ENCODE results near the gene RIPOR2.

The RIPOR2 gene

DNA sequence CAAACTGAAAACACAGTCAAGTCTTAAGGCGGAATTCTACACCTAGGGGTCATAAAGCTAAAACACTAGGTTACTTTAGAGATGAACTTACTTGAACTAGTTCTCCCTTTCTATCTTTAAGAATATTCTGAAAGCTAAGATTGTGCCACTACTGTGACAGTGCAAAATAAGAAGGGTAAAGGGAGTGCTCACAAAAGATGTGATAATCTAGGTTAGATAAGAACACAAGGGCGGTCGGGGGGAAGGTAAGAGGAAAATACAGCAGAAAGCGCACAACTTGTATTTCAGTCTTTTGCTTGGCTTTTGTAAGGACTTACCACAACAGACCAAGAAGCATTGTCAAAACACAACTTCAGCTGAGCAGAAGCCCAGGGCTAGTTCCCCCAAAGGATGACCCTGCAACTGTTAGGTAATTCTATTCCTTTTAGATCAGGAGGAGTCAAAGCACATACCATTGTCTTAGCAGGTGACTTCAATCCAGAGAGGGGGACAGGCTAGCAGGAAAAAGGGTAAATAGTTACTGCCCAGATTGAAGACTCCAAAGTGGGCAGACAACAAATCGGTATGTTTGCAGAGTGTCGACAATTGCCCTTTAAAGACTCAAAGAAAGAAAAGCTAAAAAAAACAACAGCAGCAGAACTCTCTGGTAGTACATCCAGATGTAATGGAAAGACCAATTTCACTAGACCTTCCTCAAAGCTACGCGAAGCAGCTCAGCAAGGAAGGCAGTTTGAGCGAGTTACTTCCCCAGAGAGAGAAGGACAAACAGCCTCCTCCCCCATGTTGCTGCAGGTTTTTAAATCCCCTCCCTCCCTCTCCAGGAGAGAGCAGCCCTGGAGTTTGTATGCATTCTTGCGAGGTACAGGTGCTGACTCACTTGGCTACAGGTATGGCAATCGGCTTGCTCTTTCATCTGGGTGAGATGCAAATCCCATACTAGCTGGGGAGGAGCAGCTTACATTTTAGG, 59.0 kb downstream of the RIPOR2 start:
- no peak for DNase-seq (ENCODE audit: low spot score)

DNA sequence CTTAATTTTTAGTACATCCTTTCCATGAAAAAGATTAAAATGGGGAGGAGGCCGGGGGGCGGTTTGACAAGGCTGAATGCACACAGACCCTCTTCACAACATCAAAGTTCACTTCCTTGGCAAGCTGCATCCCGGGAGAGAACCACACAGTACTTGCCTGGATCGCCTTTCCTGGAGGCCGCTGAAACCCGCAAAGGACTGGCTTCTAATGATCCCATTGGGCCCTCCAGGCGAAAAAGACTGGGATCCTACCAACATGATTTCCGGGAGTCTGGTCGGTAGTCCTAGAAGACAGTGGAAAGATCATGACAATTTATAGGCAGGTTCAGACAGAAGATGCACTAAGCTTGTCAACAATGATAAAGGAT, 60.2 kb downstream of the RIPOR2 start:
- no peak for DNase-seq (ENCODE audit: low spot score)

DNA sequence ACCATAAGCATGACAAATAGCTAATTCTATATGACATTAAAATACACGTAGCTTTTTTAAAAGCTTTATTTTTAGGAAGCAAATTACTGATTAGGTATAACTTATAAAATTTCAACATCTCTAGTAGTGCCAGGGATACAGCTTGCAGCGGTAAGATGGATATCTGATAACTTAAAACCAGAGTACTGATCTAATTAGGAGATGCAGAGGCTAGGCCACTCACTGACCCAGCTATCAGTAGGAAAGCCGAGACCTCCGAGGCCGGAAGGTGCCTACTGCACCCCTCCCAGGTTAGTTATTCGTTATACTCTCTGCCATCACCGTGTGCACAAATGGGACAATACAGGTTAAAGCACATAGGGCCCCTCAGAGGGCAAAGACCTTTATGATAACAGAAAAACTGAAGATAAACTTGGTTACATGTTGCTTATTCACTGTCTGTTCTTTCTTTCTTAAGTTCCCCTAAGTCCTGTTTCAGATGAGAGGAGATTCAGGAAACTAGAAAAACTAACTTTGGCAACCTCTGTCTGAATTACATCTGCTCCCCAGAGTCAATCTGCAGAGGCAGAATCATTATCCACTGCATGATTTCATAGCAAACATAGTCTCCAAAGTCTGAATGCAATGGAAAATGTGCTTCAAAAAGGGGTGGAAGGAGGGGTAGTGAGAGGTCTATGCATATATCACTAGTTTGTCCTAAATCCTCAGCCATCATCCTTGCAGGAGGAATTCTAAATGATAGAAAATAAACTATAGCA, 60.8 kb downstream of the RIPOR2 start:
- no peak for DNase-seq (ENCODE audit: low spot score)

DNA sequence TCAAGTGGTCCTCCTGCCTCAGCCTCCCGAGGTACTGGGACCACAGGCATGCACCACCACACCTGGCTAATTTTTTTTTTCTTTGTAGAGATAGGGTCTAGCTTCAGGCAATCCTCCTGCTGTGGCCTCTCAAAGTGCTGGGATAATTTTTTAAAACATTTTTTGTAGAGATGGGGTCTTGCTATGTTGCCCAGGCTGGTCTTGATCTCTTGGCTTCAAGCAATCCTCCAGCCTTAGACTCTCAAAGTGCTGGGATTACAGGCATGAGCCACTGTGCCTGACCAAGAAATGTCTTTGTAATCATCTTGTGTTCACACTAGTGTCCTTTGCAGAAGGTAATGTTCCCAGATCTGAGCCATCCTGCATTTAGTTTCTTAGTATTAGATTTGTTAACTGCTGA, 61.6 kb downstream of the RIPOR2 start:
- no peak for DNase-seq (ENCODE audit: low spot score)

DNA sequence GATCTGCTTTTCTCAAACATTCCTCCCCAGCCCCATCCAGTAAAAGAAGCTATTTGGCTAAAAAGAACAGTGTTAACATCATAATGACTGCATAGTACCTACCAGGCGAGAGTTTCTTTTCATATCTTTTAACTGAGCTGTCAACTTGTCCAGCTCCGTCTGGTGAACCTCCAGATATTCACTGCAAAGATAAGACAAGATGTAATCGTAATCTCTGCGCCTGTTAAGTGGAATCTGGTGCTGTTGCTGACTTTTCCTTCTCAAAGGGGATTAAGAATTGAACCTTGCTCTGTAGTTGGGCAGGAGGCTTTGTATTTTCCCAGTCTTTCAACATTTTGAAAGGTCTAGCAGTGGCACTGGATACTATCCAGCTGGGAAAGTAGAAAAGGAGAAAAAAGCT, 63.0 kb downstream of the RIPOR2 start:
- no peak for DNase-seq (ENCODE audit: low spot score)

DNA sequence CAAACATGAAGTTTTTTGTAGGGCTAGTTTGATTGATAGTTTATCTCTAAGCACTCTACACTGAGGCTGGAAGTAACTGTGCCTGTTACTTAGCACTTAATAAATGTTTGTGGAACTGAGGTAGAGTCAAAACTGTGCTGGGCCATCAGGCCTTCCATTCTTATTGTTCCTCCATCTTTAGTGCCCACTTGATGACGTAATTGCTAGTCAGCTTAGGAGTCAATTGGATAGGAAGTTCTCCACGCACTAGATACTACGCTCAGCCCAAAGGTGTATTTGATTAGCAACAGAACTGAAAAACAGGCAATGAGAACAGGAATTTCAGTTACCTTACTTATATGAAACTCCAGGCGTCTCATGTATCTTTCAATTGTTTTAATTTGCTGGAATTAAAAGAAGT, 67.0 kb downstream of the RIPOR2 start:
- no peak for DNase-seq (ENCODE audit: low spot score)

DNA sequence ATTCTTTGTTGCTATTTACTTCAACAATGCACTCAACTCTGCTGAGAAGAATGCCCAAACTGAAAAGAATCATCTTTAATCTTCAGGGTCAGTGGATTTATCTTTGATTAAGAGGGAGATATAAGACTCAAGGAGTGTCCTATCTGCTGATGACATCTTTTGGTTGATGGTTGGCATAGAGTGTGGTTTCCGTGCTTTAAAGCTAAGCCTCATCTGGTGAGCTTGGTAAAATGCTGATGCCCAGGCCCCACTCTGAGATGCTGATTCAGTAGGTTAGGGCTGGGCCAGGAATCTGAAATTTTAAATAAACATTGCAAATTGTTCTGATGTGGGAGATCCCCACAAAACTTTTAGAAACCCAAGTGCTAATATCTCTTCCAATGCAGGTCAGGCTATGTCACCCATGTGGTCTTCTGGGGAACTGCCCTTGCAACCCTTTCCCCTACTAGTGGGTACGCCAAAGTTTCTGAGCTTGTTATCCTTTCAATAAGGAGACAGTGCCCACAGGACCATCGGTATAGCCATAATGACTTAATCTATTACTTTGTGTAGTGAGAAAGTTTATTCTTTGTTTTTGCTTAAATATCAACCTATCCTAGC, 68.6 kb downstream of the RIPOR2 start:
- DNase-seq (ENCODE audit: low spot score) = no peak

DNA sequence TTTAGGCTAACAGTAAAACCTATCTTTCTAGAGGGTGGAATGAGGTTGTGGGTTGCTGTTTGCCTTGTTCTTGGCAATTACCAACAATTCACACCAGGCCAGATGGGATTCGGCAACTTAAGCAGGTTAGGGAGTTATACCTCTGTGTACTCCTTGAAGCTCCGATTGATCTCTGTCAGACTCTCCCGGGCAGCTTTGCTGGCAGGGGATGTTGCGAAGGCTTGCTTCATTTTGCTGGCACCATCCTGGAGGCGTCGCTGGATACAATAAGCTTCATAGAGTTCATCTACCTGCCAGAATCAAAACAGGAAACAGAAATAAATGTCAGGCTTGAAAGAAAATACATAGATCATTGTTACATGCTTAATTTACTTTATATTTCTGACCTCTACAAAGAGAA, 70.6 kb downstream of the RIPOR2 start:
- no peak for DNase-seq (ENCODE audit: low spot score)

DNA sequence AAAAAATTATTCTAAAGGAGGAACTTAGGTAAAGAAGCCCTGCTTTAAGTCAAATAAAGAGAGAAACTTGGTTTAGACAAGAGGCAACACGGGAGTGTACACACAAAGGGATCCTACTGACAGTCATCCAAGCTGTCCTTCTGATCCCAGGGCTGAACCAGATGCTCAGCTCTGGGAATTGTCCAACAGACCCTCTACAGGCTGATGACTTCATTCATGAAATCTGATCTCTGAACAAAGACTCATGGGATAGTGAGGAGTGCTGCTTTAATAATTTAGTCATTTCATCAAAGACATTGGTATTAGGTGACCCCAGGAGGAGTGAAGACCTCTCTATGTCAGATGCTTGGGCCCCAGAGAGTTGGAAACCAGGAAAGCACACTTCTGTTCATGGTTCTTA, 71.4 kb downstream of the RIPOR2 start:
- no peak for DNase-seq (ENCODE audit: low spot score)

DNA sequence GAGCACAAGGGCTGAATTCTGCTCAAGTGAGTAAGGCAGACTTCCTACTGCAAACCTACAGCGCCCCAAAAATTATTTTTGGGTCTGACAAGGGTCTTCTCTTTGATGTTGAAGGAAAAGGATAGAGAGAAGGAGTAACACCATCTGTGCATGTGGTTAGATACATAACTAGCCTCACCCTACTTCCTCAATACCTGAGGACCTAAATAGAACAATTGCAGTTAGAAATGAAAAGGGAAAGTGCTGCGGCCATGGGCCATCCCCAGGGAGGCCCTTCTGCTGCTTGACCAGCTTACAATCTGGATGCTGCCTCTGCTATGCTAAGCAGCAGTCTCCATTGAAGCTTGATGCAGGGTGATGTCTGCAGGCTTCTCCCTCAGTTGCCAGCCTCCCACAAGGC, 73.8 kb downstream of the RIPOR2 start:
- DNase-seq (ENCODE audit: low spot score) = no peak

DNA sequence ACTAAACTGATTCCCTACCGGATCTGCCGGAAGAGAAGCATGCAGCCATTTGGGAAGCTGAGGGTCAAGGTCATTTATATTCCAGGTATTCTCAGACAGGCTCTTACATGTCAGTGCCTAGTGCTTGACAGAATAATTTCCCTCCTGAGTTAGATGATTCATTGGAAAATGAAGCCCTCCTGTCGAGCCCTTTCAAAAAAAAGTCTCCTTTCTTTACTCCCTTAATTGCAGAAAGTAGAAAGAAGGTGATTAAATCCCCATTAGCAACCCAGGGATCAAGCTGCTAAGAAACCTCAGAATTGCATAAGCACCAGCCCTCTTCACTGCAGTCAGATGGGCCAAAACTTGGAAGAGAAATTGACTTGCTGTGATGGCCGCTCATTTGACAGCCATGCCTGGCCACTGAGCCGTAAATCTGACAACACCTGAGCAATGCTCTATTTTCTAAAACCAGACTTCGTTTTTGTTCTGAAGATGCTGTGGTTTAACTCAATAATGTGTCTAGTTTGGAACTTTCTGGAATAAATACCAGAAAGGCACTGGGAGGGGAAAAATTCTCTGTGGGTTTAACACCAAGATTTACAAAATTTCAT, 76.1 kb downstream of the RIPOR2 start:
- DNase-seq (ENCODE audit: low spot score) = no peak

DNA sequence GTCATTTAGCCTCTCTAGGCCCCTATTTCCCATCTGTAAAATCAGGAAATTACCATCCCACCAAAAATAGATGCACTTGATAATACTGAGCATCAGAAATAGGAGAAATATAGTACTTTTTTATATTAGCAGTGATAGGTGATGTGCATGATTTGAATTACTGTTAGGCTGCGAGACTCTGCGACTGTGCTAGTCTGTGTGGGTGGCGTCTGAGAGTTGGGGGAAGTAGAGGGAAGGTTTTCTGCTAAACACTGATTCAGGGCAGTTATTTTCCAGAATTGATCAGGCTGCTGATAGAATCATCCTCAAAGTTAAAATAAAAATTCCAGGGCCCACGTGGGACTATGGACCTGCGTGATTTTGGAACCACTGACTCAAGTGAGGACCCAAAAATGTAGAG, 76.6 kb downstream of the RIPOR2 start:
- DNase-seq (ENCODE audit: low spot score) = no peak

DNA sequence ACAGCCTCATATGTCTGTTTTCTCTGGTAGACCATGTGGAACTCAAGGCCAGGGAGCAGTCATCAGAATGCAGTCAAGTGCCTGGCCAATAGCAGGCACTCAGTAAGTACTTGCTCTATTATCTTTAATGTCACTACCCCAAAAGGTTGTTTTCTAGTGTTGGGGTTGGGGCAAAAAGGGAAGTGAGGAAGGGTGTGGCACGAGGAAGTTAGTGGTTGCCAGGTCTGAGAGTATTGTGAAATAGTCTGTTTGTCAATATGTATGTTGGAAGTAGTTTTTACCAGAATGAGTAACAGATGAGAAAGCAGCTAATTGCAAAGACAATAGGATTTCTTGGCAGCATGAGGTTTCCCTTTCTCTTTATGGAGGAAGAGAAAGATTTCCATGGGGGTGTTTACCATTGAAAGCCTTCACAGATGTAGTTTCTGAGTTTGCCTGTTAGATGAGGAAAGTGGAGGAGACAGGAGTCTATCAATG, 77.5 kb downstream of the RIPOR2 start:
- DNase-seq (ENCODE audit: low spot score) = peak; percentile 46

DNA sequence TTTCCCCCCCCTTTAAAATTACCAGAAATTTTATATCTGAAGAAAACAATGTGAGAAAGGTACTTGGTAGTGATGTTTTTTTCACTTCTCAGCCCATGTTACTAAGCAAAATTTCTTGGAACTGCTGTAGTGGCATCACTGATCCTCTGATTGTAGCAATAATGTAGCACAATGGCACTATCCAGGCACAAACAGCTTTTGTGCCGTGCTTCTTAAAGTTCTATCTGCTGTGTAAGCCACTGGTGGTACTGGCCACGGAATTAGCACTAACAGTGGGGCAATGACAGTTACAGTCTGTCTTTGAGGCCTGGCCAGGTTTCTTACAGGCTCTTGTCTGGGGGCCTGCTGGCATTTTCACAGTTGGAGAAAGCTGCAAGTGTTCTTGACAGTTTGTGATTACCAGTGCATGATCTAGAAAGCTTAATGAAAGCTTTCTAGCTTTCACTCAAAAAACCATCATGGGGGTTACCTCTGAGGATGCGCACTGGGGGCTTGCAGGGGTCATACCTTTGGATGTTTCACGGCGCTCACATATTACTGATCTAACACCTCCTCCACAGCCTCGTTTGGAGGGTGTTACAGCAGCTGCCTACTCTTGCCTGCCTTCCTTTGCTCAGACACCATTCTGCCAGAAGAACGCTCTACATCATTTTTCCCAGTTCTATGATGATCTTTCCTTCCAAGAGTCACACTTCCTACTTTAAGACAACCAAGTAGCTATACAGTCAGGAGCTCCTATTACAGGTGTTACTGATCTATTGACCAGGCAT, 78.7 kb downstream of the RIPOR2 start:
- no peak for DNase-seq (ENCODE audit: low spot score)

DNA sequence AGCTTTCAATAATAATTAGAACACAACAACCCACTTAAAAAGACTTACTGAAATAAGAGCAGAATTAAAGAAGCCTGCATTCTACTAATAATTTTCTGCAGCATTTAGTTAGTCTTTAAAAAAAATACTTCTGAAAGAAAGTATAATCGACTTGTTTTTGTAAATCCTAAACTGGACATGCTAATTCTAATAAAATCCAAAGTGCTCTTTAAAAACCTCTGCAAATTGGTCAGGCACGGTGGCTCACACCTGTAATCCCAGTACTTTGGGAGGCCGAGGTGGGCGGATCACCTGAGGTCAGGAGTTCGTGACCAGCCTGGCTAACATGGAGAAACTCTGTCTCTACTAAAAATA, 79.5 kb downstream of the RIPOR2 start:
- no peak for DNase-seq (ENCODE audit: low spot score)

DNA sequence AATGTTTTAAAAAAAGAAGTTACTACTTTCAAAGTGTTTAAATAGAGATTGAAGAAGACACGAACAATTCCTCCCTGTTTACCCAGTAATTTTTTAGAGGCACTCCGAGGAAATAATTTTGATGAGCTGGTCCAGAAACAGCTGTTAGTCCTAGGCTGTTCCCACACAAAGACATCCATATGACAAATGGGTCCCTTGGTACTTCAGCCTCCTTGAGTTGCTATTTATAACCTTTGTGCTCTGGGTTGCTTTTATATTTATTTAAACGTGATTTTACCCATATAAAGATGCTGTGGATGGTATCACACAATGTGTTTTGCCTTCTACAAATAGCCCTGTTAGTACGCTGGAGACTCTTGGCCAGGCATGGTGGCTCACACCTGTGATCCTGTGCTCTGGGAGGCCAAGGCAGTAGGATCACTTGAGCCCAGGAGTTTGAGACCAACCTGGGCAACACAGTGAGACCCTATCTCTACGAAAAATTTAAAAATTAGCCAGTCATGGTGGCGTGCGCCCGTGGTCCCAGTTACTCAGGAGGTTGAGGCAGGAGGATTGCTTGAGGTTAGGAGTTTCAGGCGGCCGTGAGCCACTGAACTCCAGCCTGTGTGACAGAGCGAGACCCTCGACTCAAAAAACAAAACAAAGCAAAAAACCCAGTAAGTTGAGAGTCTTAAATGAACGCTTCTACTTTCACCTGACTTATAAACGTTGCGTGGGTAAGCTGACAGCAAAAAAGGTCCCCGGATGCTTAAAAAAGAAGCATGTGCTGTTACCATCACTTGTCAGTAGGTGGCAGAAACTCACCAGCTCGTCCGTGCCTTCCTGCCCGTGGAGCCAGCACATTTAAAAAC, 80.1 kb downstream of the RIPOR2 start:
- peak; percentile 68 for DNase-seq (ENCODE audit: low spot score)

DNA sequence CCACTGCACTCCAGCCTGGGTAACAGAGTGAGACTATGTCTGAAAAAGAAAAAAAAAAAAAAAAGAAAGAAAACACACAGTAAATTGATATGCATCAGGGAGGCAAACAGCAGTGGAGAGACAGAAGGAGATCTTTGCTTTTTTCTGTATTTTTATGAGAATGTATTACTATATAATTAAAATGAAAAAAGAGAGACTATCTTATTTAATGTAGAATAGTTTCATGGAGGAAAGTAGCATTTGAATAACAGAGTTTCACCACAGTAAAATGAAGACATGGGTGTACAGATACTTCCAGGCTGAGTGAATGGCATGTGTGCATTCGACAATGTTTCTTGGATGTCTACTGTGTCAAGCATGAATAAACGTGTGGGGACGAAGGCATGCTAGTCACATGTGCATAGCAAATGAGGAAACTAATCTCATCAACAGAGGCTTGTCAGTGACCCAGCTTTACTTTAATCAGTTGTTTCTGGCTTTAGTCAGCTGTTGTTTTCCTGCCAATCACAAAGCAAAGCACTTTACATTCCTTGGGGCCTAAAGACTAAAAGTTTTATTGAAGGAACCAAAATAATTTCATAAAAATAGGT, 81.6 kb downstream of the RIPOR2 start:
- DNase-seq (ENCODE audit: low spot score) = no peak

DNA sequence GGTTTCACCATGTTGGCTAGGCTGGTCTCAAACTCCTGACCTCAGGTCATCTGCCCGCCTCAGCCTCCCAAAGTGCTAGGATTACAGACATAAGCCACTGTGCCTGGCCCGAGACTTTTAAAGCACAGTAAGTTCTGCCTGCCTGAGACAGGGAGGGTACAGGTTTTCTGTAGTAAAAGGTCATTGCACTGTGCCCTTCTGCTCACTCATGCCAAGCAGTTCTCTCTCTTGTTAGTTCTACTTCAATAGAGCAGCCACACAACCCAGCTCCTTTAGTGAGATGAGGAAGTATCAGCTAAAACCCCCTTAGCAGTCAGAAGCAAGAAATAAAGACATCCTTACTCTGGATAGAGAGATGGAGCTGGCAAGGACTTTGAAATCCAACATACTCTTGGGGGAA, 84.7 kb downstream of the RIPOR2 start:
- no peak for DNase-seq (ENCODE audit: low spot score)

DNA sequence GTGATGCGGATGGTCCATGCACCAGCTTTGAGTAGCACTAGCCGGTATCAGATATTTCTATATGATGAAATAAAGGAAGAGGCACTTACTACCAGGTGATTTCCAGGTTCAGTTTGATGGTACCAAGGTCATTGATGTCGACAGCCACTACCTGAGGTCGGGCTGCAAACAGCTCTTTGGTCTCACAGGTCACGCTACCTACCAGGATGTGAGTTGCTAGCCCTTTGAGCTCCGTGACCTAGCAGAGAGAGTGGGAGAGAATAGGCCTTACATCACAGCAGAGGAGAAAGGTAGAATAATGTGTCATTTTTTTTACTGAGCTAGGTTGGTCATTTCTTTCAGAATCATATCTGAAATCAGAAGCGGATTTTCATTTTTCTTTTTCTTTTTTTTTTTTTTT, 86.0 kb downstream of the RIPOR2 start:
- DNase-seq (ENCODE audit: low spot score) = no peak

DNA sequence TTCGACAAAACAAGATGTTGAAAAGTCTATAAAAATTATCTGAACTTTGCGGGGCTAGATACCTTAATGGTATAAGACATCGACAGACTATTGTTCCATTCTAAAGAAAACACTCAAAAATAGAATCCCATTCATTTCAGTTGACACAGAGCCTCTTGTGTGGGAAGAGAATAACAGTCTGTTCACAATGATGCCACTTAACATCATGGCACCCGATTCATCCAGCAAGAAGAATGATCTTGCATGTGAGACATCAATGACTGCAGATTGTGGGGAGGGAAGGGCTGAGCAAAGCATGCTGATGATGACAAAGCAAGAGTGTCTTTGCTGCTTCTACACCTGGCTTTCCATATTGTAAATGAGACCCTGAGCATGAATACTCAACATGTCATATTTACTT, 87.3 kb downstream of the RIPOR2 start:
- DNase-seq (ENCODE audit: low spot score) = no peak
